Stimulated activated naive CD8-positive, alpha-beta T cell treated with anti-CD3 and anti-CD28 coated beads, Interleukin-15, Interleukin-2, amounts not matched to agents 100 U/mL and 50 U/mL, for 24 hours (primary cell): ENCODE measurements around the gene CR2.
"Not testable (repeated sequence)": the region's sequence is repeated elsewhere in the genome, so short reads cannot be mapped to it uniquely, and the experiment has no call there.

ENCODE experiments used
- ATAC-seq: fragments of 150-1000 bp; cut with Tn5 transposase; one replicate; pipeline ENCODE4 v1.10.0; 2021
- DNase-seq: peaks from one replicate; pipeline ENCODE4 v3.0.0; 2021

The CR2 gene

DNA sequence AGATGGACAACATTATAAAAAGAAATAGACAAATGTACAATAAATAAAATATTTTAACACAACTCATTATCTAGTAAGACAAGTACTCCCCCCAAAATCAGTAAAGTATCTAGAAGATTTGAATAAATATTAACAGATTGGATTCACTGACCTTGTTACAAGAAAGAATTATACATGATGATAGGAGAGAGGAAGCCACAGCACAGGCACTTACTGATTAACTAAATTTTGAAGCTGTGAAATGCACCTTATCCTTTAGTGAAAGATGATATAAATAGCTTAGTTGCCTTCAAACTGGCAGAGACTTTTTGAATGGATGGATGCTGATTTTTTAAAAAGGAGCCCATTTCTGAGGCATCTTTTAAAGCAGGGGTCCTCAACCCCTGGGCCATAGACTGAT is 50.3 kb downstream of the CR2 start:
- DNase-seq: no peak
- no peak for ATAC-seq

DNA sequence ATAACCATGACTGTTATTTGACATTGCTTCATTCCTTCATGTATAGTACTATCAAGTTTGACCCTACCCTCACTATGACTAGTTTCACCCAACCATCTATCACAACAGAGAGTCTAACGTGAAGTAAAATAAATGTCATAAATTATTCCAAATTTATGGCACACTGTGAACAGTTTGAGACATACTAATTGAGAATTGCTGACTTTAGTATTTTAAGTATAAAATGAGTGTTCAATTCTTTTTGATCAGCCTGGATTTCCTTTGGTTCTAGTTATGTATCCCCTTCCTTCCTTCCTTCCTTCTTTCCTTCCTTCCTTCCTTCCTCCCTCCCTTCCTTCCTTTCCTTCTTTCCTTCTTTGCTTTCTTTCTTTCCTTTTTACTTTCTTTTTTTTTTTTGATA is 56.3 kb downstream of the CR2 start:
- no peak for ATAC-seq

DNA sequence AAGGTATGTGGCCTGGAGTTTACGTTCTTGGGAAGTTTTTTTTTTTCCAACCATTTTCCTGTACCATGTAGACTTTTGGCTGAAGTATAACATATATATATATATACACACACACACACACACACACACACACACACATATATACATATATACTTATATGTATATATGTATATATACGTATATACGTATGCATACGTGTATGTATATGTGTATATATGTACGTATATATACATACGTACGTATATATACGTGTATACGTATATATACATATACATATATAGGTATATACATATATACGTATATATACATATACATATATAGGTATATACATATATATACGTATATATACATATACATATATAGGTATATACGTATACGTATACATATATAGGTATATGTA is 60.8 kb downstream of the CR2 start:
- ATAC-seq (no peak), DNase-seq (no peak)

More for the DNA sequence above, 56.3 kb downstream of the CR2 start:
- DNase-seq: no peak

DNA sequence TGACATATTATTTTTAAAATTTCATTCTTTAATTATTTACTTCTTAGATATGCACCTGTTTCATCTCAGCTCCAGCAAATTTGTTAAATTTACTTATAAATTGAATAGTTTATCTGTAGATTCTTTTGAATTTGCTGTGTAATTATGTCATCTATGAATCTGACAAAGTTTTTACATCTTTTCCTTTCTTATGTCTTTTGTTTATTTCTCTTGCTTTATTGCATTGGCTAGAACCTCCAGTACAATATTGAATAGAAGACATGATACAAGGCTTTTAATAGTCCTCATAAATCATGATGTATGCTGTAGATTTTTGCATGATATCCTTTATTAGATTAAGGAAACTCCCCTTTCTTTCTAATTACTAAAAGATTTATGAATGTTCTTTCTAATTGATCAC is 62.6 kb downstream of the CR2 start:
- DNase-seq (no peak), ATAC-seq (no peak)

DNA sequence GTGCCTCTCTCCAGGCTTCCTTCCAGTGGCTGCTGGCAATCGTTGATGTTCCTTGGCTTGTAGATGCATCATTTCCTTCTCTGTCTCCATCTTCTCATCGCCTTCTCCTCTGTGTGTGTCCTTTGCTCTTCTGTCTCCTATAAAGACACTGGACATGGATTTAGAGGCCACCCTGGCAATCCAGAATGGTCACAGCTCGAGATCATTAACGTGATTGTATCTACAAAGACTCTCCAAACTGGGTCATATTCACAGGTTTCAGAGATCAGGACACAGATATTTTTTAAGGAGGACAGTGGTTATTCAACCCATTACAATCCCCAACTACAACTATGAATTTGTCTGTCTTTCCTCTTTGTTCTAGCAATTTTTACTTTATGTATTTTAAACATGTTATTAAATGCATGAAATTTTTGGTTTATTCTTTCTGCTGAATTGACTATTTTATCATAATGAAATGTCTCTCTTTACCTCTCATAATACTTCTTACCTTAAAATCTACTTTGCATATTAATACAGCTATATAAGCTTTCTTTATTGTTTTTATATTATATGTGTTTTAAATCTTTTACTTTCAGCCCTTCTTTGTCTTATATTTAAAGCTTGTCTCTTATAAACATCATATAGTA is 64.6 kb downstream of the CR2 start:
- DNase-seq (no peak), ATAC-seq (no peak)

DNA sequence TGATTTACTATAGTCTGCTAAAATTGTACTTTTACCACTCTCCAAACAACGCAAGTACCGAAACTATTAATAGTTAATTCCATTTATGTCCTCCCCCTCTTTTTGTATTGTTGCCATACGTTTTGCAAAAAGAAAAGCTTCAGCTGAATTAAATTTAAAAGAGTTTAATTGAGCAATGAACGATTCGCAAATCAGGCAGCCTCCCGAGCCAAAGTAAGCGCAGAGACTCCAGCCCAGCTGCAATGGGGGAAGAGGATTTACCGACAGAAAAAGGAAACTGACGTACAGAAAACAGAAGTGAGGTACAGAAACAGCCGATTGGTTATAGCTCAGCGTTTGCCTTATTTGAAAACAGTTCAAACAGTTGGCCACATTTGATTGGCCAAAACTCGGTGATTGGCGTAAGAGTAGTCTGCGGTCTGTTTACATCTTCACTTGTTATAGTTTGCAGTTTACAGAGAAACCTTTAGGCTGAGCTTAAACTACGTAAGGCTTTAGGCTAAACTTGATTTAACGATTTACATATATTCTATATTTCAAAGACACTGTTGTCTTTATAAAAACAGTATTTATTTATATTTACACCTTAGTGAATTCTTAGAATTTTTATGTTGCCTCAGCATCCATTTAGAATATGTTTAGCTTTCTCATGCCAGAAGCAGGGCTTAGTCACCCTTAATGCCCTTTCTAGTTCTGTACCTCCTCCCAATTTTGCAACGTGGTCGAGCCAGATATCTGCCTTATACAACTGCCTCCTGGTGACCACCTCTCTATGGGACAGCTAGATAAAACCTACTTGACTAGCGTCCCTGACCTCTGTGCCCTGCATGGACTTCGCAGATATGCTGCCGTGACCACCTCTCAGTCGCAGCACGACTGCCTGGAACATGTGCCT is 65.6 kb downstream of the CR2 start:
- DNase-seq (no peak), ATAC-seq (no peak)

DNA sequence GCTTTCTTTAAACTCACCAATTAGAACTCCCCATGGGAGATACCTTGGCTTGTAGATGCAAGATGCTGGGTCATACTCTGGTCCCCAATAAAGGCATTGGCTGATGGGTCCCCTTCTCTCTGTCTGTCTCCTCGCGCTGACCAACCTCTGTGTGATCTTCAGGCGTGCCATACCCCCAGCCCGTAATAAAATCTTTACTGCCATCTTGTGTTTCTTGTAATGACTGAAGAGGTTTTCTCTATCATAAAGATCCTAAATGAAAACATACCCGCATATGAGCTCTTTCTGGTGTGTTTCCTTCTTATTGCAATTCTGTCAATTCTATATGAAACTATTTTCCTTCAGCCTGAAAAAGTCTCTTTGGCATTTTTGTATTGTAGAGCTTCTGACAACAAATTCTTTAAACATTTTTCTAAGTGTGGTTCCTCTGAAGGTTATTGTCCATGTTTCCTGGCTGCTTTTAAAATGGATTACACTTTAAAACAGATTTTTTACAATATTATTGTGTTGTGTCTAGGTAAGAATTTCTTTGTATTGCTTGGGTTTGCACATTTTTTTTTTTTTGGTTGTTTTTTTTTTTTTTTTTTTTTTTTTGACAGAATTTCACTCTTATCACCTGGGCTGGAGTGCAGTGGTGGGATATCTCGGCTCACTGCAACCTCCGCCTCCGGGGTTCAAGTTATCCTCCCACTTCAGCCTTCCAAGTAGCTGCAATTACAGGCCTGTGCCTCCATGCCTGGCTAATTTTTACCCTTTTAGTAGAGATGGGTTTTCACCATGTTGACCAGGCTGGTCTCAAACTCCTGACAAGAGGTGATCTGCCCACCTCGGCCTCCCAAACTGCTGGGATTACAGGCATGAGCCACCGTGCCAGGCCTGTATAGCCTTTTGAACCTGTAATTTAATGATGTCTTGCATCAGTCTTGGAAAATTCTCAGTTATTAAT is 66.5 kb downstream of the CR2 start:
- ATAC-seq, DNase-seq: not testable (repeated sequence)

DNA sequence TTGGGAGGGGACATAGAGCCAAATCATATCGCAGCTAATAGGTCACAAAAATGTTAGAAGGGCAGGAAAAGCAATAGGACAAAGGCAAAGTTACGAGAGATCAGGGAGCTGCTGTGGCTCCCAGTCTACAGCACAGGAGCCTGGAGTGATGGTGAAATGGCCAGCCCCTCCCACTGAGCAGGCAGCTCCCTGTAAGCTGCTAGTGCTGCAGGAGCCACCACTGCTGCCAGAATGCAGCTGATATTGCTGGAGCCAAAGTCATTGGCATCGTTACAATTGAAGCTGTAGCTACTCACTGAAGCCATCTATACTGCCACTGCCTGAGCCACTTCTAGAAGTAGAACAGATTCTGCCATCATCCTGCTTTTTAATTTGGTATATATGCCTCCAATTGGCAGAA is 71.1 kb downstream of the CR2 start:
- not testable (repeated sequence) for DNase-seq, ATAC-seq

DNA sequence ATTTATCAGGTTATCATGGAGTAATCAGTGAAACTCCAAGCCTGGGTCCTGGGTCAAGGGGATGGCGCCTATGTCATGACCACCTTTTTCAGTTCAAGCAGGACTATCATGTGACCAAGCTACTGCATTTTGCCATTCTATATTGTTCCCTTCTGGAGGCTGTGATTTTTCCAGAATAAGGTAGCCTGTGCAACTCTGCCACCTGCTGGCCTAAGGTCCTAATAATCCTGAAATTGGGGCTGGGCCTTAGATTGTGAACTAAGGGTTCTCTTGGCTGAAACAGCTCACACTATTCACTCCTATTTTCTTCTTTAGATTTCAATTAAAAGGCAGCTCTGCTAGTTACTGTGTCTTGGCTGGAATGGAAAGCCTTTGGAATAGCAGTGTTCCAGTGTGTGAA is 74.3 kb downstream of the CR2 start:
- not testable (repeated sequence) for ATAC-seq

DNA sequence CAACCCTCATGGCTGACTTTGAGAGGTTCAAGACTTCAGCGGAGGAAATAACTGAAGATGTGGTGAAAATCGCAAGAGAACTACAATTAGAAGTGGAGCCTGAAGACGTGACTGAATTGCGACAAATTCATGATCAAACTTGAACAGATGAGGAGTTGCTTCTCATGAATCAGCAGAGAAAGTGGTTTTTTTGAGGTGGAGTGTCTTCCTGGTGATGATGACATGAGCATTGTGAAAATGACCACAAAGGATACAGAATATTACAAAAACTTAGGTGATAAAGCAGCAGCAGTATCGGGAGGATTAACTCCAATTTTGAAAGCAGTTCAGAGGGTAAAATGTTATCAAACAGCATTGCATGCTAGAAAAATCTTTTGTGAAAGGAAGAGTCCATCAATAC is 82.1 kb downstream of the CR2 start:
- DNase-seq: not testable (repeated sequence)
- ATAC-seq: peak; percentile 28

More for the DNA sequence above, 74.3 kb downstream of the CR2 start:
- DNase-seq: not testable (repeated sequence)
